Fibroblast of lung (primary cell): ENCODE results near the gene TMEM89. TPM values are rescaled to one million over a fixed set of nuclear protein-coding genes. Genes with fewer than 3 reads are reported as not detected.

ENCODE experiments used
- DNase-seq, 2 donors: peaks; one replicate each; pipeline versions ENCODE4 v3.0.0 to v3.0.0-alpha.2; 2010; ENCODE audit warnings: low read depth in 2 of 2
- H2AFZ ChIP-seq: 2 replicates; pipeline ENCODE4 v1.5.1; 2012; ENCODE audit warnings: low read length, control low read depth, inconsistent platforms
- H3K27ac ChIP-seq: 2 replicates; pipeline ENCODE4 v1.5.1; 2011; ENCODE audit warnings: low read length, control low read depth; ENCODE audit not compliant: insufficient read depth
- H3K27me3 ChIP-seq: 2 replicates; pipeline ENCODE4 v1.5.1; 2011; ENCODE audit warnings: mild to moderate bottlenecking, low read length; ENCODE audit not compliant: control insufficient read depth, insufficient read depth
- H3K36me3 ChIP-seq: 2 replicates; pipeline ENCODE4 v1.5.1; 2011; ENCODE audit warnings: low read length; ENCODE audit not compliant: control insufficient read depth, insufficient read depth
- H3K4me1 ChIP-seq: 2 replicates; pipeline ENCODE4 v1.5.1; 2011; ENCODE audit warnings: low read length; ENCODE audit not compliant: control insufficient read depth, insufficient read depth; ENCODE audit errors: extremely low read depth
- H3K4me2 ChIP-seq: 2 replicates; pipeline ENCODE4 v1.5.1; 2011; ENCODE audit warnings: low read length, control low read depth; ENCODE audit not compliant: insufficient read depth; ENCODE audit errors: extremely low read depth
- H3K4me3 ChIP-seq, 4 experiments: fragments of 200-600 bp in 1 of 4; sonication (generic) in 1 of 4; replicated peaks in 1 of 4; 2 replicates each; pipeline ENCODE4 v1.5.1; 2011 to 2016; ENCODE audit warnings: low read length in 4 of 4, low read depth in 3 of 4, mild to moderate bottlenecking in 3 of 4, control low read depth in 2 of 4, inconsistent platforms in 1 of 4, mixed read lengths in 1 of 4; ENCODE audit not compliant: insufficient read depth in 1 of 4; ENCODE audit errors: control extremely low read depth in 1 of 4
- H3K79me2 ChIP-seq: 2 replicates; pipeline ENCODE4 v1.5.1; 2012; ENCODE audit warnings: mild to moderate bottlenecking, low read length, inconsistent platforms; ENCODE audit not compliant: control insufficient read depth, insufficient read depth
- H3K9ac ChIP-seq: 2 replicates; pipeline ENCODE4 v1.5.1; 2011; ENCODE audit warnings: mild to moderate bottlenecking, low read length, control low read depth; ENCODE audit not compliant: insufficient read depth
- H3K9me3 ChIP-seq: 2 replicates; pipeline ENCODE4 v1.5.1; 2012; ENCODE audit warnings: low read depth, low read length; ENCODE audit not compliant: control insufficient read depth, insufficient read depth
- H4K20me1 ChIP-seq: 2 replicates; pipeline ENCODE4 v1.5.1; 2011; ENCODE audit warnings: low read length; ENCODE audit not compliant: control insufficient read depth, insufficient read depth; ENCODE audit errors: extremely low read depth
- EZH2 ChIP-seq: IDR thresholded peaks from 2 replicates; pipeline ENCODE4 v1.5.1; 2012; ENCODE audit warnings: low read length, control low read depth, mild to moderate bottlenecking; ENCODE audit errors: missing control alignments
- polyA plus RNA-seq, 2 donors: library from polyadenylated mRNA; depleted of rRNA in 1 of 2; stranded (reverse) in 1 of 2; unstranded in 1 of 2; fragments of >200 nt; gene quantifications; 2 replicates each; pipeline ENCODE4 v1.2.1, GENCODE V29; 2011 to 2012; ENCODE audit warnings: missing spikeins in 1 of 2
- total RNA-seq: library from RNA; depleted of rRNA; stranded (reverse); fragments of >200 nt; gene quantifications from 2 replicates; pipeline ENCODE4 v1.2.1, GENCODE V29; 2014
- TF ChIP-seq, protein P1 (sequence below), 2 donors: IDR thresholded peaks in 1 of 2; conservative IDR thresholded peaks in 1 of 2; 1 replicate in 1 of 2; 2 replicates in 1 of 2; pipeline ENCODE4 v1.5.1; 2011 to 2012; ENCODE audit warnings: low read length in 2 of 2, control low read depth in 1 of 2, inconsistent platforms in 1 of 2, low read depth in 1 of 2, mild to moderate bottlenecking in 1 of 2

Gene TMEM89
- total and polyA plus RNA-seq, 2 donors (not counting 1 experiment from before 2014, with no cell fraction given) = not detected

DNA sequence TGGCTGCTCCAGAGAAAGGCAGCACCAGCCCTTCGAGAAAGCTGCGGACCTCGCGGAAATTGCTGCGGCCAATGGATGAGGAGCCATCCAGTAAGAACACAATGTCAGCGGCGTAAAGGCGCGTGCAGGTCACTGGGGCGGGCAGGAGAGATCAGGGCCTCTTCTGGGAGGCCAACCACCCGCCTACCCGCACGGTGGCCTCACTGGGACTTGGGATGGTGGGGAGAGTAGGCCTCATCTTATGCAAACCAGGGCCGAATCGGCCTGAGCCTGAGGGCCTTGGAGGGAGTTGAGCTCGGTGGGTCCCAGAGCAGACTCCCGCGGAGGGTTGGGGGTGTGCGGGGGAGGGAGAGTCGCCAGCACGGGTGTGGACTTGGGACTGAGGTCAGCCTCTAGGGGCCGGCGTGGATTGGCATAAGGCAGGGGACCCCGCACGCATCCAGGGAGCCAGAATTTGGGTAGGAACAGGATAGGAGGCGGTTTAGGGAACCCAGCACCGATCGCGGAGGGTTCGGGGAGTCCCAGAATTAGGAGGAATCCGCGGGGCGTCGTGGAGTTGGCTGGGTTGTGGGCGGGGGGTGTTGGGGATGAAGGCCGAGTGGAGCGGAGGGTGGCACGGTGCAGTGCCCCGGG lies 27.0 kb downstream of the TMEM89 start:
- H3K36me3 ChIP-seq = peaks cover 9% of the 10 kb centered on the region
- DNase-seq = peak; percentile 14 to 43
- H3K9me3 ChIP-seq = no peaks in the 10 kb centered on the region
- H3K4me3 ChIP-seq = peak overlapping the region; percentile 48 to 62 (median 49)
- H3K4me1 ChIP-seq = peaks cover 44% of the 10 kb centered on the region
- H3K27ac ChIP-seq = peak overlapping the region; percentile 70
- H4K20me1 ChIP-seq = no peaks in the 10 kb centered on the region
- H3K4me2 ChIP-seq = peak overlapping the region; percentile 92
- TF ChIP-seq, protein P1, sequence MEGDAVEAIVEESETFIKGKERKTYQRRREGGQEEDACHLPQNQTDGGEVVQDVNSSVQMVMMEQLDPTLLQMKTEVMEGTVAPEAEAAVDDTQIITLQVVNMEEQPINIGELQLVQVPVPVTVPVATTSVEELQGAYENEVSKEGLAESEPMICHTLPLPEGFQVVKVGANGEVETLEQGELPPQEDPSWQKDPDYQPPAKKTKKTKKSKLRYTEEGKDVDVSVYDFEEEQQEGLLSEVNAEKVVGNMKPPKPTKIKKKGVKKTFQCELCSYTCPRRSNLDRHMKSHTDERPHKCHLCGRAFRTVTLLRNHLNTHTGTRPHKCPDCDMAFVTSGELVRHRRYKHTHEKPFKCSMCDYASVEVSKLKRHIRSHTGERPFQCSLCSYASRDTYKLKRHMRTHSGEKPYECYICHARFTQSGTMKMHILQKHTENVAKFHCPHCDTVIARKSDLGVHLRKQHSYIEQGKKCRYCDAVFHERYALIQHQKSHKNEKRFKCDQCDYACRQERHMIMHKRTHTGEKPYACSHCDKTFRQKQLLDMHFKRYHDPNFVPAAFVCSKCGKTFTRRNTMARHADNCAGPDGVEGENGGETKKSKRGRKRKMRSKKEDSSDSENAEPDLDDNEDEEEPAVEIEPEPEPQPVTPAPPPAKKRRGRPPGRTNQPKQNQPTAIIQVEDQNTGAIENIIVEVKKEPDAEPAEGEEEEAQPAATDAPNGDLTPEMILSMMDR (conservative IDR thresholded peaks at IDR 0.05 in 1 of 2, IDR thresholded peaks at IDR 0.05 in 1 of 2; ENCODE audit: low read depth in 1 of 2, low read length in 2 of 2) = no peak
- TF ChIP-seq EZH2 = no peak
- no peaks in the 10 kb centered on the region for H3K27me3 ChIP-seq
- H3K9ac ChIP-seq = peak overlapping the region; percentile 68
- H3K79me2 ChIP-seq = no peaks in the 10 kb centered on the region
- H2AFZ ChIP-seq = peak overlapping the region; percentile 34

DNA sequence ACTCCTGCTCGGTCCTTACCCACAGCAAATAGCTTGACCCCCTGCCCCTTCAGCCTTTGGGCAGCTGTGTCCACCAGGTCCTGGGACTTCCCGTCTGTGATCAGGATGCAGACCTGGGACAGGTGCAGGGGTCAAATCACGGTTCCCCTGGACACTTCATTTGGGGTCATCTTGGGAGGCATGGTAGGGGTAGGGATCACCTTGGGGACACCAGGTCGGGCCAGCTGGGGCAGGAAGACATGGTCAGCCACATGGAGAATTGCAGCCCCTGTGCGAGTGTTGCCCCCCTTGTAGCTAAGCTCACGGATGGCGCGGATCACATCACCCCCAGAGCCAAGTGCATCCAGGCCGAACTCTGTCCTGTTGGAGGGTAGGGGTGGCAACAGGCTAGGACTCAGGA lies 28.2 kb downstream of the TMEM89 start:
- Histone ChIP-seq H3K4me1 (peaks cover 32% of the 10 kb centered on the region), H3K4me3 (peak overlapping the region in 1 of 4 experiments; percentile 49), H4K20me1 (no peaks in the 10 kb centered on the region), H3K36me3 (peaks cover 11% of the 10 kb centered on the region), H3K9ac (no peak overlapping the region), H3K4me2 (no peak overlapping the region), H3K9me3 (no peaks in the 10 kb centered on the region), H3K27ac (no peak overlapping the region), H2AFZ (no peak overlapping the region), H3K79me2 (no peaks in the 10 kb centered on the region), H3K27me3 (no peaks in the 10 kb centered on the region)
- TF ChIP-seq, protein P1 (conservative IDR thresholded peaks at IDR 0.05 in 1 of 2, IDR thresholded peaks at IDR 0.05 in 1 of 2; ENCODE audit: low read depth in 1 of 2, low read length in 2 of 2) = no peak
- no peak for TF ChIP-seq EZH2
- no peak for DNase-seq

DNA sequence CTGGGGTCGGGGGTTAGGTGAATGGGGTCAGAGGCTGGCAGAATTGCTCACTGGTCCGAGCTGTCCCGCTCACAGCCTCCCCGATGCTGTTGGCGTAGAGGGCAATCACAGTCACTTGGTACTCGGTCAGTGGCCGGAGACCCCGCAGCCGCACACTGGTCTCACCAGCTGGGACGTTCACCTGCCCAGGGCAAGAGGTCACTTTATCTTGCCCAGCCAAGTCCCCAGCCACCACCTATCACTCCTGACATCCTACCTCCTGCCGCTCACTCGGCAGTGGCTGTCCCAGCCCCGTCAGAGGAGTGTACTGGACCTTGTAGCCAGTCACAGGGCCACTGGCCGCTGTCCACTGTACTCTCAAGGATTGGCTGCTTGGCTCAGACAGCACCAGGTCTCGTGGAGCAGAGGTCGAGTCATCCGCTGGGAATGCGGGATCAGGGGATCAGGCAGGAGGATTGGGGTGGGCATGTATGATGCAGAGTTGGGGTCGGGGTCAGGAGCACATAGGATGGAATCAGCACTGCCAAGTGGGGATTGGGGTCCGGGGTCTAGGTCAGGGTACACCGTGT lies 29.0 kb downstream of the TMEM89 start:
- Histone ChIP-seq H3K36me3 (peaks cover 8% of the 10 kb centered on the region), H3K9ac (no peak overlapping the region), H2AFZ (no peak overlapping the region), H3K79me2 (no peaks in the 10 kb centered on the region), H3K9me3 (no peaks in the 10 kb centered on the region), H3K4me1 (peaks cover 25% of the 10 kb centered on the region), H3K4me2 (no peak overlapping the region), H3K4me3 (no peak overlapping the region), H4K20me1 (no peaks in the 10 kb centered on the region), H3K27me3 (no peaks in the 10 kb centered on the region), H3K27ac (no peak overlapping the region)
- DNase-seq = no peak
- no peak for TF ChIP-seq EZH2
- TF ChIP-seq, protein P1 (conservative IDR thresholded peaks at IDR 0.05 in 1 of 2, IDR thresholded peaks at IDR 0.05 in 1 of 2; ENCODE audit: low read depth in 1 of 2, low read length in 2 of 2) = no peak
